Measurements from ENCODE around the gene RCAN1.

DNA sequence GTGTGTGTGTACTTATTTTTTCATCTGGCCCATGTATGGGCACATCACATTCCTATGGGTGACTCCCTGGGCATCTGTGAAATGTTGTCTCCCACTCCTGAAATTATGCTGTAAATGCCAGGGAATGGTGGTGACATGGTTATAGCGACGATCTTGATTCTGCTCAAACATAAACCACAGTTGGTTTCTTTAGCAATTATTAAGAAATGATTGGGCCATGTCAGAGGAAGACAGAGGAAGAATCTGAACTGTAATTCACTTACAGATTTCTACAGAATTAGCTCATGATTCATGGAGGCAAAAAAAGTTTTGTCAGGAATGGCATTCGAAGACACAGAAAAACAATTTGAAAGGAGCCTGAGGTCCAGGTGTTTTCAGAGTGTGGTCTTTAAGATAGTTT is 77.1 kb downstream of the RCAN1 start:
- TF ChIP-seq, protein P1, sequence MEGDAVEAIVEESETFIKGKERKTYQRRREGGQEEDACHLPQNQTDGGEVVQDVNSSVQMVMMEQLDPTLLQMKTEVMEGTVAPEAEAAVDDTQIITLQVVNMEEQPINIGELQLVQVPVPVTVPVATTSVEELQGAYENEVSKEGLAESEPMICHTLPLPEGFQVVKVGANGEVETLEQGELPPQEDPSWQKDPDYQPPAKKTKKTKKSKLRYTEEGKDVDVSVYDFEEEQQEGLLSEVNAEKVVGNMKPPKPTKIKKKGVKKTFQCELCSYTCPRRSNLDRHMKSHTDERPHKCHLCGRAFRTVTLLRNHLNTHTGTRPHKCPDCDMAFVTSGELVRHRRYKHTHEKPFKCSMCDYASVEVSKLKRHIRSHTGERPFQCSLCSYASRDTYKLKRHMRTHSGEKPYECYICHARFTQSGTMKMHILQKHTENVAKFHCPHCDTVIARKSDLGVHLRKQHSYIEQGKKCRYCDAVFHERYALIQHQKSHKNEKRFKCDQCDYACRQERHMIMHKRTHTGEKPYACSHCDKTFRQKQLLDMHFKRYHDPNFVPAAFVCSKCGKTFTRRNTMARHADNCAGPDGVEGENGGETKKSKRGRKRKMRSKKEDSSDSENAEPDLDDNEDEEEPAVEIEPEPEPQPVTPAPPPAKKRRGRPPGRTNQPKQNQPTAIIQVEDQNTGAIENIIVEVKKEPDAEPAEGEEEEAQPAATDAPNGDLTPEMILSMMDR (conservative IDR thresholded peaks at IDR 0.05; ENCODE audit: low read length), result no peak
- no peak for TF ChIP-seq EZH2phosphoT487 (IDR thresholded peaks at IDR 0.05; ENCODE audit: borderline replicate concordance, low read depth, low read length)

Measured in OCI-LY7 (cell line).